ENCODE data around the gene LMX1B.
"Not testable (repeated sequence)": the region's sequence is repeated elsewhere in the genome, so short reads cannot be mapped to it uniquely, and the experiment has no call there.

The LMX1B gene

DNA sequence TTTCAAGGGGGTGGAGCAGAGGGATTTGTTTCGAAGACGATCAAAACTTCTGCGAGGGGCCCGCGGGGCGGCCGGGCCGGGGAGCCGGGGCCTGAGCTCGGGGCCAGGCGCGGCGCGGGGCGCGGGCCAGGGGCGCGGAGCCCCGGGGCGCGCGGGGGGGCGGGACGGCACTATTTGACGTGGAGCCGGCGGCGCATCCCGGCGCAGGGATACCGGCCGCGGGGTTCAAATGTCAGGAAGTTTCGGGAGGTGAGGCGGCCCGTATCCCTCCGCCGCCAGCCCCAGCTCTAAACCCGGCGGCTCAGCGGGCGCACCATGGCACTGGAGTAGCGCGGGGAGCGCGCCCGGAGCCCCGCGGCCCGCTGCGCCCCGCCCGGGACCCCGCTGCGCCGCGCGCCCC is at the start of gene LMX1B:
Gene LMX1B (plus strand): TSS at position 278 of the 400 bp plus-strand sequence. CDS start 522 bp downstream, outside the sequence.
- FAIRE-seq: no peak

DNA sequence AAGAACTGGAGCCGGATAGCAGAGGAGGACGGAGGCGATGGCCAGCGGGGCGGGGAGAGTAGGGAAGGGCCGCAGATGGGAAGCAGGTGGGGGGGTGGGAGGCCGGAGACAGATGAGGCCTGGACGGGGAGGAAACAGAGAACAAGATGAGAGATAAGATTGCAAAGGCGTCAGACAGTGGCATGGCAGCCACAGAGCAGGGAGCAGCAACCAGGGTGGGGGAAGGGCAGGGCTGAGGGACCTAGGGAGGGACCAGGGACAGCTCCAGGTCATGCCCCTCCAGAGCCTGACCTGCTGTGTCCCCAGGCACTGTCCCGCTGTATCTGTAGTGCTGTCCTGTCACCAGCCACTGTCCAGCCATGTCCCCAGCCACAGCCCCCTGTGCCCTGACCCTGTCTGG is 49.6 kb upstream of the LMX1B start:
- no peak for FAIRE-seq

GRCh38 chr9:126564716-126565115 is 49.0 kb upstream of the LMX1B start:
- no peak for FAIRE-seq

GRCh38 chr9:126565336-126566128 is 48.2 kb upstream of the LMX1B start:
- FAIRE-seq: no peak

- no peak for FAIRE-seq
Measured at GRCh38 chr9:126569036-126569435, 44.7 kb upstream of the LMX1B start.

DNA sequence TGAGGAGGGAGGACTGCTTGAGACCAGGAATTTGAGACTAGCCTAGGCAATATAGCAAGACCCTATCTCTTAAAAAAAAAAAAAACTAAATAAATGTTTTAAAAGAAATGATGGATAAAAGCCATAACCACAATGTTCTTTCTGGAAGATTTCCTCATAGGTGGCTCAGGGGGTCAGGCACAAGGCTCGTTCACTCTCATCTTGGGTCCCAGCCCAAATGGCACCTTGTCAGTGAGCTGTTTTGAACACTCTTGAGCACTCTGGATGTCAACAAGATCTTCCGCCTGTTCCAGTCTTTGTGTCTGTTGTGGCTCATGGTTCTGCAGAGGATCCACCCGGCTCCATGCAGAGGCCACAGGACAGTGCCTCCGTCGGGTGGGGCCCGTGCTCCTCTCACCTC is 35.7 kb upstream of the LMX1B start:
- FAIRE-seq: no peak

GRCh38 chr9:126580319-126580718 is 33.4 kb upstream of the LMX1B start:
- not testable (repeated sequence) for FAIRE-seq

DNA sequence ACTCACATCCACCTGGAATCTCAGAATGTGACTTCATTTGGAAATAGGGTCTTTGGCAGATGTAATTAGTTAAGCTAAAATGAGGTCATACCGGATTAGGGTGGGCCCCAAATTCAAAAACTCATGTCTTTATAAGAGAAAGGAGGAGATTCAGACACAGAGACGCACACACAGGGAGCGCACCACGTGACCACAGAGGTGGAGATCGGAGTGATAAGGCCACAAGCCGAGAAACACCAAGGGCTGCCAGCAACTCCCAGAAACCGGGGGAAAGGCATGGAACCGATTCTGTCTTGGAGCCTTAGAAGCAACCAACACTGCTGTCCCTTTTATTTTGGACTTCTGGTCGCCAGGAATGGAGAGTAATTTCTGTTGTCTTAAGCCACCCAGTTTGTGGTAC is 31.8 kb upstream of the LMX1B start:
- no peak for FAIRE-seq

DNA sequence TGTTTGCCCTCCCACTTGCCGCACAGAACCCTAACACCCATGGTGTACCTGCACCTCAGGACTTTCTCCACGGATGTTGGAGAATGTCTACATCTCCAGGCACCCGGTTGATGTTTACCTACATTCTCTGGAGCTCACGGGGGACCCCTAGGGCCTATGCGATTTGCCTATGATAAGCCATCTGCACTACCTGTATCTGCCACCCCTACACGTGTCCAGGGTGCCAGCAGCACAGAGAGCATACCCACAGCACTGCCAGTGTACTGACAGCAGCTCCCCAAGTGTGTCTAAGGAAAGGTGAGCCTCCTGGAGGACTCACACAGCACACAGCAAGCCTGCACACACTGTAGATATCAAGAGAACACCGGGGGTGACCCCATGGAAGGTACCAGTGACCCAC is 31.3 kb upstream of the LMX1B start:
- FAIRE-seq: no peak

DNA sequence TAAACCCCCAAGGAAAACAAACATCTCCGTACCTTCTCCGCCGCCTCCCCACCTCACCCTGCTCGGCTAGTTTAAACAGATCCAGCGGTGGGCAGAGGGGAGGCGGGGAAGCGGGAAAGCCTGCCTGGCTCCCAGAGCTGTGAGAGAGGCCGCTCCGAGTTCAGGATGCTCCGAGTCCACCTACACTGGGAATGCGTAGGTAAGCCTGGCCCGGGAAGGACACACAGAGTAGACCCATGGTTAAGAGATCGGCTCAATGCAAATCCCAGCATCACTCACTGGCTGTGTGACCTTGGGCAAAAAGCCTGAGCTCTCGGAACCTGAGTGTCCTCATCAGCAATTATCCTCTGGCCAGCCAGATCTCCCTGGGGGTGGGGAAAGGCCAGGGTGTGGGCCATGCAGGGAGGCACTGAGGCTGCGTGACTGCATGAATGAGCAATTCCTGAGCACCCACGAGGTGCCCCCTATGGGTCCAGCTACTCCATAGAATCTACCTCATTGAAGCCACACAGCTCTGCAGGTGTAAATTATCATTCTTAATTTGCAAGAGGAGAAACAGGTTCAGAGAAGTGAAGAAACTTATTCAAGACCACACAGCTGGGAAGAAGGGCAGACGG is 30.5 kb upstream of the LMX1B start:
- no peak for FAIRE-seq

DNA sequence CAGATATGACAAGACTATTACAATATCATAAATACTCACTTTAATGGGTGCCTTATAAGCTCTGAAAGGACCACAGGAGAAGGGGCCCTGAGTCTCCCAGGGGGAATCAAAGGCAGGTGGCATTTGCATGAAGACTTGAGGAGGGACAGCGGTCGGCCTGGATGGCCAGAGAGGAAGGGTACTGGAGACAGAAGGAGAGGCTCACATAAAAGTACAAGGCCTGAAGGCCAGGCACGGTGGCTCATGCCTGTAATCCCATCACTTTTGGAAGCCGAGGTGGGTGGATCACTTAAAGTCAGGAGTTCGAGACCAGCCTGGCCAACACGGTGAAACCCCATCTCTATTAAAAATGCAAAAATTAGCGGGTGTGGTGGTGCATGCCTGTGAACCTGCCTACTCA is 29.1 kb upstream of the LMX1B start:
- no peak for FAIRE-seq

- FAIRE-seq: no peak
Measured at GRCh38 chr9:126586236-126586635, 27.5 kb upstream of the LMX1B start.

- no peak for FAIRE-seq
Measured at GRCh38 chr9:126587187-126588185, 26.2 kb upstream of the LMX1B start.

DNA sequence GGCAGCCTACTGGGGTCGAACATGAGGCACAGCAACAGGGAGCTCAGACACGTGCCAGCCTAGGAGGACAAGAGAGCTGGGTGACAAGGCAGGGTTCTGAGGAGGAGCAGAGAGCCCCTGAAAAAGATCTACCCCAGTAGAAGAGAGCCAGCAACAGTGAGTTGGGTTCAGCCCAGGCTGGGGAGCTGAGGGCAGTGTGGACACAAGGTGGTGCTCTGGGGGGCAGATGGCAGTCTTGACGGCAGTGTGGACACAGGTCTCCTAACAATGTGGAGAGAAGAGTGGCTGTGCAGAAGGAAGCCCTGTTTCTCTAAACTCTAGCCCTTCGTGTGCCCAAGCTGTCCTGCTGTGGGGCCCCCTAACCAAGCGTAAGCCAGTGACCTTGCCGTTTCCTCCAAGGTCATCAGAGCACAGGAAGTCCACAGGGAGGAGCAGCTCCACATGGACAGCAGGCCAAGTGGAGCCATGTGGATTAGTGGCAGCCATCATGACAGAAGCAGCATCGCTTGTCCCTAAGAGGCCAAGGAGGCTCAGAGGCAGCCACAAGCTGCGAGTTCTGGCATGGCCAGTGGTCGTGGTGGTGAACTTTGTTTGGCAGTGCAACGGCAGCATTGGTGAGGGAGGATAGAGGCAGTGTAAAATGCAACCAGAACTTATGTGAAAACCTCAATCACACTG is 25.1 kb upstream of the LMX1B start:
- no peak for FAIRE-seq

DNA sequence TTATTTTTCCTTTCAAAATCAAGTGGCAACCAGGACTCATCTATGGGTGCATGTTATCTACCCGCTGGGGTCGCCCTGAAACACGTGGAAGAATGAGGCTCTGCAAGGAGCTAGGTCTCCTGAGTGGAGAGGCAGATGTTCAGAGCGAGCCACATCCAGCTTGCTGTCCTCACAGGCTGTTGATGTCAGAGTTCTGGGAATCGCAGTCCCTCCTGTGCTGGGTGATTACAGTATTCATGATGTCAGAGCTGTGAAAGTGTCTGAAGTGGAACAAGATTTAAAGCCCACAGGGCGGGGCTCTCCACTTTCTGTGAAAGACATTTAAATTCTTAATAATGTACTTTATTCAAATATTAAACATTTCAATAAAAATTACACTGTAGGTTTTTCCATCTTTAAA is 24.4 kb upstream of the LMX1B start:
- no peak for FAIRE-seq

DNA sequence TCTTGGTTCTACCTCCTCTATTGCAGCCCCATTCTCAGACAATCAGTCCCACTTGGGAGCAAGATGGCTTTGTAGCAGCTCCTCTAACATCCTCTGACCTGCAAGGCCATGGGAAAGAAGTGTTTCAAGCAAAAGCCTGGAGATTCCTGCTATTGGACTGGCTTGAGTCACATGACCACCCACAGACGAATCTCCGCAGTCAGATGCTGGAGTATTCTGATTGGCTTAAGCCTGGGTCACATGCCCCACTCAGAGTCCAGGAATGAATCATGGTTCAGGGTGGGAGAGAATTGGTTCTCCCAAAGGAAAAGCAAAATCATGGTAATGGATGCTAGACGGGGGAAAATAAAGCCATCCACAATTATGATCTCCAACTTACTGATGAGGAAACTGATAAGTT is 22.6 kb upstream of the LMX1B start:
- FAIRE-seq: no peak

- FAIRE-seq: no peak
Measured at GRCh38 chr9:126591922-126592321, 21.8 kb upstream of the LMX1B start.

DNA sequence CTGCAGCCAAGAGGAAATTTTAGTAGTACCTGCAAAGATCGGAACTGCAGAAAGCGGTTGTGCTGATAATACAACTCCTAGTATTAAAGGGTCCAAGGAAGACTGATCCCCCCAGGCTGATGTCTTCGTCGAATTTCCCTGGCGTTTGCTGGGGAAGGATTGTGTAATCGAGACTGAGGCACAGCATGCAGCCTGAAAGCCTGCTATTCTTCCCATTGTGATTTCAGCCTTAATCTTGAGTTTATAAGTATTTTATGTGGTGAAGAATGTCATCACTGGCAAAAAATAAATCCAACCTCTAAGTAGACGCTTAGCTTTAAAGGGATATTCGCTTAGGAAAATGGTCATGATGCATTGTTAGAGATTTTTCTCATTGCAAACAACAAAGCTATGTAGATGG is 21.3 kb upstream of the LMX1B start:
- no peak for FAIRE-seq

DNA sequence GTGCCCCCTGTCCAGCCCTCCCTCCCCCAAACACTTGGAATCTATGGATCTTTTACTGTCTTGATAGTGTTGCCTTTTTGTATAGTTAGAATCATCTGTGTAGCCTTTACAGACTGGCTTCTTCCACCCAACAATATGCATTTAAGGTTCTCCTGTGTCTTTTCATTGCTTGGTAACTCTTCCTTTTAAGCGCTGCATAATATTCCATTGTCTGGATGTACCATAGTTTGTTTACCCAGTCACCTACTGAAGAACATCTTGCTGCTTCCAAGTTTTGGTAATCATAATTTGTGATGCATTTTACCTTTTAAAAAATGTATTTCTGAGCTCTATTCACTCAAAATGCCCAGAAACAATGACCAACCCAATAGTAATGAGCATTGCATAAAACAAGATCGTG is 17.7 kb upstream of the LMX1B start:
- FAIRE-seq: no peak

DNA sequence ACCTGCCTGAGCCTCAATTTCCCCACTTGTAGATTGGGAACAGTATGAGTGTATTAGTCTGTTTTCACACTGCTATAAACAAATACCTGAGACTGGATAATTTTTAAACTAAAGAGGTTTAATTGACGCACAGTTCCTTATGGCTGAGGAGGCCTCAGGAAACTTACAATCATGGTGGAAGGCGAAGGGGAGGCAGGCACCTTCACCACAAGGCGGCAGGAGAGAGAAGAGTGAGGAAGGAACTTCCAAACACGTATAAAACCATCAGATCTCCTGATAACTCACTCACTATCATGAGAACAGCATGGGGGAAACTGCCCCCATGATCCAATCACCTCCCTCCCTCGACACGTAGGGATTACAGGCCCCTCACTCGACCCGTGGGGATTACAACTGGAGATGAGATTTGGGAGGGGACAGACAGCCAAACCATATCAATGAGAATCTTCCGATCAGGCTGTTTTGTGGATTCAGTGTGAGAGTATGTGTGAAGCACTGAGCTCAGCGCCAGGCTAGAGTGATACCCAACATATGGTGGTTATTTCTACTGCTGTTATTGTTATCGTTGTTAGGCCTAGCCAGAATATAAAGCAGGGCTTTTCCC is 14.6 kb upstream of the LMX1B start:
- no peak for FAIRE-seq

GRCh38 chr9:126604059-126605055 is 9.4 kb upstream of the LMX1B start:
- FAIRE-seq: no peak
